CD4-positive, alpha-beta T cell treated with Interleukin-1 beta for 1 hour (primary cell): ENCODE measurements around the gene RBAK.
"Not testable (repeated sequence)": the region's sequence is repeated elsewhere in the genome, so short reads cannot be mapped to it uniquely, and the experiment has no call there.

Source experiments
- DNase-seq, 2 donors: peaks; one replicate each; pipeline ENCODE4 v3.0.0-alpha.2; 2020 to 2022

Gene RBAK

DNA sequence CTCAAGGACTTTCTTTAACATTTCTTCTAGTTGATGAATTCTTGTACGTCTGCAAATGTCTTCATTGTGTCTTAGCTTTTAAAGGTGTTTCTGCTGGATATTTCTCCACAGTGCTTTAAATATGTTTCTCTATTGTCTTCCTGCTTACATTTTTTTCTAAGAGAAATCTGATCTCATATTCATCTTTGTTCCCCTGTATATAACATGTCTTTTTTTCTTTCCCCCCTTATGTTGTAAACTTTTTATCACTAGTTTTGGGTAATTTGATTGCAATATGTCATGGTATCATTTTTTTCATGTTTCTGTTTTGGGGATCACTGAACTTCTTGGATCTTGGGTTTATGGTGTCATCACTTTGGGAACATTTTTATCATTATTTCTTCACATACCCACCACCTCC is 7.5 kb downstream of the RBAK start:
- no peak for DNase-seq

- no peak for DNase-seq
Observed at GRCh38 chr7:5063698-5064097, 18.0 kb downstream of the RBAK start.

- no peak for DNase-seq
Observed at GRCh38 chr7:5064391-5065106, 18.9 kb downstream of the RBAK start.

- no peak for DNase-seq
Observed at GRCh38 chr7:5065107-5065407, 19.4 kb downstream of the RBAK start.

- no peak for DNase-seq
Observed at GRCh38 chr7:5068521-5068920, 22.9 kb downstream of the RBAK start.

- DNase-seq = no peak
Observed at GRCh38 chr7:5070206-5070605, 24.5 kb downstream of the RBAK start.

DNA sequence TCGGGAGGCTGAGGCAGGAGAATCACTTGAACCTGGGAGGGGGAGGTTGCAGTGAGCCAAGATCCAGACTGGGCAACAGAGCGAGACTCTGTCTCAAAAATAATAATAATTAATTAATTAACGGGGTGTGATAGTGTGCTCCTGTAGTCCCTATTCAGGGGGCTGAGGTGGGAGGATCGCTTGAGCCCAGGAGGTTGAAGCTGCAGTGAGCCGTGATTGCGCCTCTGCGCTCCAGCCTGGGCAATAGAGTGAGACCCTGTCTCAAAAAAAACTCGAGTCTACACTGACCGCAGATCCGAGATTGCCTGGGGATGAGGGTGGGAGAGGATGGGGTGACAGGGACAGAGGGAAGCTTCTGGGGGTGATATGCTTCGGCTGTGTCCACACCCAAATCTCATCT is 29.5 kb downstream of the RBAK start:
- DNase-seq = not testable (repeated sequence)

DNA sequence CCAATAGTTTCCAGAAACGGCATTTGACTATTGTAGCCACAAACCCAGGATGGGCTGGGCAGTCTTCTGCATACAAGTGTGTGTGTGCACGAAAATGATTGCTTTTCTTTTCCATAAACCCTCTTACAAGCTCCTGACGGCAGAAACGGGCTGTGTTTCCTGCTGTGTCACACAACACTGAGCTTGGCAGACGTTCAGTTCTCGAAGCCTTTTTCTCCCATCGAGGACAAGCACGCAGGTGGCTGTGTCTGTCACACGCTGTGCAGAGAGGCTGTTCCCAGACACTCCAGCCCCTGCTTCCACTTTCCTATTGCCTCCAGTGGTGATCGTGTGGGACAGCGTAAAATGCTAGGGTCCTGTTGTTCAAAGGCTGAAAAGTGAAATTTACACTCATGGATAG is 32.1 kb downstream of the RBAK start:
- DNase-seq = no peak

DNA sequence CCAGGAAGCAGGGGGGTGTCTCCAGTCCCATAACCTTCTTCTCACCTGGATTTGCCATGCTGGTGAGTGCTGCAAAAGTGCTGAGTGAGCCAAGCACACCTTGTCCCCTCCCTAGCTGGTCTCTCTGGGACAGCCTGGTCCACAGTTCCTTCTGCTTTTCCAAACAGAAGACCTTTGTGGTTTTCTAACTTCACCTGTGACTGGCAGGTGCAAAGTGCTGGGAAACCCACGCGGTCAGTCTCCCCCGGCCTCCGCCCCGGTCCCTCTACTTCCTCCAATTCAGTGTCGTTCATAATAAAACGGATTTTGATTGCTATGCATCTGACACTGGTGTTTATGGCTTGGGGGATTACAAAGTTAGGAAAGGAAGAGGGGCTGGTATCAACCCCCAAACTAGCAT is 37.1 kb downstream of the RBAK start:
- DNase-seq = no peak

DNA sequence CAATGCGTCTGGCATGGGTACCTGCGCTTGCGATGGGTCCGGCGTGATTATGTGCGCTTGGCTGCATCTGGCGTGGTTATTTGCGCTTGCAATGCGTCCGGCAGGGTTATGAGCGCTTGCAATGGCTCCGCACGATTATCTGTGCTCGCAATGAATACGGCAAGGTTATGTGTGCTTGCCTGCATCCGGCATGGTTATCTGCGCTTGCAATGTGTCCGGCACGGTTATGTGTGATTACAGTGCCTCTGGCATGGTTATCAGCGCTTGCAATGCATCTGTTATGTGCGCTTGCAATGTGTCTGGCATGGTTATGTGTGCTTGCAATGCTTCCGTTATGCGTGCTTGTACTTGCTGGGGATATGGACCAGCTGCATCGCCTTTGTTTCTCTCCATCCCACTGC is 37.7 kb downstream of the RBAK start:
- DNase-seq = no peak

DNA sequence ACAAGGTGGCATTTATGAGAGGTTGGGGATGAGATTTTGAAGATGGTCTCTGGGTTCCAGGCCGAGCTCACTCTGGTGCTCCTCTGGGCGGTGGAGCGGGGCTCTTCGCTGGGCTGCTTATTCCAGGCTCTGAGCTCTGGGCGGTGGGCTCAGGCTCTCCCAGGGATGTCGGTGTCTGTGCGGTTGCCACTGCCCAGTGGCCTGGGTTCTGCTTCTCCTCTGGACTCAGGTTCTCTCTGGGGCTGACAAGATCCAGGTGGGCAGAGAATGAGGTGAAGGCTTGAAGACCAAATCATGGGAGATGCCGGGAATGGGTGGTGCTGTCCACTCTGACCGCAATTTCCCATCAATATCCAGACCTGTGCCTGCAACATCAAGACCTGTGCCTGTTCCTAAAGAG is 40.6 kb downstream of the RBAK start:
- DNase-seq = no peak

DNA sequence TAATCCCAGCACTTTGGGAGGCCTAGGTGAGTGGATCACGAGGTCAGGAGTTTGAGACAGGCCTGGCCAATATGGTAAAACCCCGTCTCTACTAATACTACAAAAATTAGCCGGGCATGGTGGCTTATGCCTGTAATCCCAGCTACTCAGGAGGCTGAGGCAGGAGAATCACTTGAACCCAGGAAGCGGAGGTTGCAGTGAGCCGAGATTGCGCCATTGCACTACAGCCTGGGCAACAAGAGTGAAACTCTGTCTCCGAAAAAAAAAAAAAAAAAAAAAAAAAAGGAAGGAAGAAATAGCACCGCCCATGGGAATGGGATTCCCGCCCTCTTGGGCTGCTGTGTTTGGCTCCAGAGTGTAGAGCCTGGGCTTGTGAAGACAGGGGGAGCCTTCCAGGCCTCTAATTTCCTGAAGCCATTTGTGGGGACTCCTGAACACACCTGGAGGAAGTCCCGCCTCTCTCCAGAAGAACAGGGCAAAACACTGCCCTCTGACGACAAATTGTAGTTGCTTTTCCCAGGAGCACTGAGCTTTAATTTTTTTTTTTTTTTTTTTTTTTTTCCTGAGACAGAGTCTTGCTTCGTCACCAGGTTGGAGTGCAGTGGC is 42.7 kb downstream of the RBAK start:
- not testable (repeated sequence) for DNase-seq

- DNase-seq = no peak
Observed at GRCh38 chr7:5088906-5089305, 43.2 kb downstream of the RBAK start.

- DNase-seq = no peak
Observed at GRCh38 chr7:5093948-5094347, 48.3 kb downstream of the RBAK start.

DNA sequence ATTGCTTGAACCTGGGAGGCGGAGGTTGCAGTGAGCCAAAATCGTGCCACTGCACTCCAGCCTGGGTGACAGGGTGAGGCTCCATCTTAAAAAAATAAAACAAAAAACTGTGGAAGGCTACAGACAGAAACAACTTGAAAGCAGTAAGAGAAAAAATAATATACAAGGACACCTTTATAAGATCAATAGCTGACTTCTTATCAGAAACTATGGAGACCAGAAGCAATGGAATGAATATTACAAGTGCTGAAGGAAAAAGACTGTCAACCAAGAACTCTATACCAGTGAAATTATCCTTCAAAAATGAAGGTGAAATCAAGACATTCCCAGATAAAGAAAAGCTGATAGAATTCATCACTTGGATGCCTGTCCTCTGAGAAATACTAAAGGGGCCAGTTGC is 49.0 kb downstream of the RBAK start:
- no peak for DNase-seq

GRCh38 chr7:5116359-5116758 is 70.7 kb downstream of the RBAK start:
- no peak for DNase-seq

DNA sequence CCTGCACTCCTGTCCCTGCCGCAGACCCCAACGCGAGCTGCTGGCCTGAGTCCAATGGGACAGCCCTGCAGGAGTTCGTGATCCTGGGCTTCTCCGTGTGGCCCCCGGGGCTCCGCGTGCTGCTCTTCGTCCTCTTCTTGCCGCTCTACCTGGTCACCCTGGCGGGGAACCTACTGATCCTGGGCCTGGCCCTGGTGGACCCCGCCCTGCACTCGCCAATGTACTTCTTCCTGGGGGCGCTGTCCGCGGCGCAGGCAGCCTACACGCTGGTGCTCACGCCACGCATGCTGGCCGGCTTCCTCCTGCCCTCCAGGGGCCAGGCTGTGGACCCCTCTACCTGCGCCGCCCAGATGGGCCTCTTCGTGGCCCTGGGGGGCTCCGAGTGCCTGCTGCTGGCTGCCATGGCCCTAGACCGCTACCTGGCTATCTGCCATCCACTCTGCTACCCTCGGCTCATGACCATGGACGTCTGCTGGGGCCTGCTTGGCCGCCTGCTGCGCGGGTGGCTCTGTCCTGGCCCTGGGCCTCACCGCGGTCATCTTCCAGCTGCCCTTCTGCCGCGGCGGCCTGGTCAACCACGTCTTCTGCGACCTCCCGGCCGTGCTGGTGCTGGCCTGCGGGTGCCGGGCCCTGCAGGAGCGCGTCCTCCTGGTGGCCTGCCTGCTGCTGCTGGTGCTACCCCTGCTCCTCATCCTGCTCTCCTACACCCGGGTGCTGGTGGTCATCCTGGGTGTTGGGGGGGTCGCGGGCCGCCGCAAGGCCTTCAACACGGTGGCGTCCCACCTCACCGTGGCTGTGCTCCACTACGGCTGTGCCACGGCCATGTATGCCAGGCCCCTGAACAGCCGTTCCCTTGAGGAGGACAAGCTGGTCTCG is 71.7 kb downstream of the RBAK start:
- DNase-seq = no peak
